ENCODE data around the gene NRXN3. TPM values are rescaled to one million over a fixed set of nuclear protein-coding genes. Genes with fewer than 3 reads are reported as not detected.
A peak's percentile ranks its signal among the peaks of the same experiment; 100 is the strongest.

Gene NRXN3
- total and polyA plus RNA-seq, 11 donors, result 0.19 to 2.2 (median 1.1) TPM

DNA sequence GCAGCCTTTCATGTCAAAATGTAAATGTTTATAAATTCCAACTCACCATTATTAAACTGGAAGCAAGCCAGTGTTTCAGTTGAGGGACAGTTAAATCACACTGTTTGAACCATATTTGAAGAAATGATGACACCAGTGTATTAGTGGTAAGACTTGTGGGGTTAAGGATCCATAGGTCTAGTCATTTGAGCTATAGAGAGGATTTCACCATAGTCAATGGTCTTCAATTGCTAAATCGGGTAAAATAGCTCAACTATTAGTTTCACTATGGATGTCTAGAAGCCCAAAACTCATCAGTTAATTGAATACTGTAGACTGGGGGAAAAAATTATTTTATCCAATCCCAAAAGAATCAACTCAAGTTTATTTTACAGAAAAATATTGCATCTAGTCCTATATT is 659.1 kb downstream of the NRXN3 start:
- Histone ChIP-seq H3K4me3 (no peak overlapping the region), H3K27ac (no peak overlapping the region), H3K27me3 (no peaks in the 10 kb centered on the region), H3K9me3 (no peaks in the 10 kb centered on the region), H3K4me1 (no peaks in the 10 kb centered on the region), H3K36me3 (no peaks in the 10 kb centered on the region)
- DNase-seq (no peak), ATAC-seq (no peak)
- no peak for TF ChIP-seq POLR2A (IDR thresholded peaks at IDR 0.05)
- intact Hi-C loops (cut with DNase I), result no loop called here
- 84 to 94% (median 90%) methylated on average over 1 of the region's 1 CpG for WGBS, 4 donors

DNA sequence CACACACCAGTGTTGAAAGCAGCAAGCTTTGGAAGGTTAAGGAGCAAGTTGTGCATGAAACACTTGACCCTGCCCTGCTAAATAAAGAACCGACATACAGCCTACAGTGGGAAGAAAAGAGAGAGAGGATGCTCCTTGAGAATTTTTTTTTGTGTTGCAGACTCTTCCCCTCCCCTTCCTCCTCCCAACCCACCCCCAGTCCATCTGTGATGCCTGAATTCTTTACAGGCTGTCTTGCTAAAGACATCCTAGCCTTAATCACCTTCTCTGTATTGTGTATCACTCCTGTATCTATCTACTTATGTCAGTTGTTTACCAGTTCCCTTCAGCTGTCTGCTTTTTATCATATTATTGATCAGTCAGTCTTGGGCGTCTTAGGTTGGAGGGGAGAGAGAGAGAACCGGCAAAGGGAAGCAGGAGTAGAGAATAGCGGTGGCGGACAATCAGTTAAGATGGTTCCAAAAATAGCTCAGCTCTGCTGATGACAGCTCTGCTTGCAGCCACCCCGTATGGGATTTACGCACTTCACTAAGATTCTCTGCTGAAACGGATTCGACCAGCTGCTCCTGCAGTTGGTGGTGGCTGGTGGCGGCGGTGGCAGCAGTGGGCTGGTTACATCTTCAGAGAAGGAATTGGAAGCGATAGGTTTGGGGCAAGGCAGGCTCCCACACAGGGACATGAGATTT is 664.7 kb downstream of the NRXN3 start:
- Histone ChIP-seq H3K4me1 (peaks cover 0 to 5% (median 0%) of the 10 kb centered on the region in 12 donors), H3K36me3 (no peaks in the 10 kb centered on the region), H3K27ac (no peak overlapping the region), H3K4me3 (no peak overlapping the region), H3K9me3 (no peaks in the 10 kb centered on the region), H3K27me3 (peaks cover 0 to 15% (median 0%) of the 10 kb centered on the region in 9 donors)
- ATAC-seq, result peak in 2 of 4 donors; percentile 58 to 60
- intact Hi-C loops (cut with DNase I), result loop anchor here in 1 of 10 donors (10.0 kb wide), 1 partner anchor 240 kb away; no protein-coding TSS in a partner anchor
- WGBS, 4 donors, result 12 to 21% (median 15%) methylated on average over 12 of the region's 12 CpGs
- DNase-seq, result peak in 1 of 5 donors; percentile 5
- TF ChIP-seq CTCF (IDR thresholded peaks at IDR 0.05) (no peak), POLR2A (IDR thresholded peaks at IDR 0.05) (no peak)

DNA sequence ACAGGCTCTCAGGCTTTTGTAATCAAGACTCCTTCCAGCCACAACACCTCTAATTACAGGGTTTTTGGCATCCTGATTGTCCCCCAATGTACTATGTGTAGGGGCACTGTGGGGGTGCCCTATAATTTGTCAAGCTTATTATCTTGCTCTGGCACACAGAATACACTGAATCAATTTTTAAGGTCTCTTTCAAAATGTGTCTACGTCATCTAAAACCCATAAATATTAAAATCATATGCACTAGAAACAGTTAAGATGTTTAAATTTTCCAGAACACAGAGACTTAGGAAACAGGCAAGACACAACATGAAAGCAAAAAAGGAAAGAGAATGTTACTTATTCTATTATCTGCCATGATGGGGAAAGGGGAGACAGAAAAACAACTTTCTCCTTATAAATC is 665.7 kb downstream of the NRXN3 start:
- H3K9me3 ChIP-seq, result no peaks in the 10 kb centered on the region
- peaks cover 0 to 5% (median 0%) of the 10 kb centered on the region in 12 donors for H3K4me1 ChIP-seq
- H3K27me3 ChIP-seq, result peaks cover 0 to 15% (median 0%) of the 10 kb centered on the region in 9 donors
- ATAC-seq (no peak), DNase-seq (no peak)
- TF ChIP-seq POLR2A (IDR thresholded peaks at IDR 0.05), result no peak
- TF ChIP-seq CTCF (IDR thresholded peaks at IDR 0.05), result no peak
- intact Hi-C loops (cut with DNase I), result loop anchor here in 1 of 10 donors (10.0 kb wide), 1 partner anchor 241 kb away; no protein-coding TSS in a partner anchor
- no peaks in the 10 kb centered on the region for H3K36me3 ChIP-seq
- no peak overlapping the region for H3K4me3 ChIP-seq
- H3K27ac ChIP-seq, result no peak overlapping the region
- 73 to 84% (median 75%) methylated on average over 1 of the region's 1 CpG for WGBS, 4 donors

- H3K4me1 ChIP-seq, result peaks cover 0 to 5% (median 0%) of the 10 kb centered on the region in 12 donors
- H3K27ac ChIP-seq, result no peak overlapping the region
- no peaks in the 10 kb centered on the region for H3K36me3 ChIP-seq
- no peaks in the 10 kb centered on the region for H3K9me3 ChIP-seq
- WGBS, 4 donors, result 5 to 17% (median 12%) methylated on average over 4 of the region's 4 CpGs
- peak in 2 of 5 donors; percentile 11 to 20 for DNase-seq
- H3K27me3 ChIP-seq, result peaks cover 0 to 15% (median 0%) of the 10 kb centered on the region in 9 donors
- no peak for TF ChIP-seq POLR2A (IDR thresholded peaks at IDR 0.05)
- peak in 11 of 12 donors; percentile 9 to 53 (median 32) for TF ChIP-seq CTCF (IDR thresholded peaks at IDR 0.05)
- peak in 3 of 4 donors; percentile 37 to 49 (median 38) for ATAC-seq
- intact Hi-C loops (cut with DNase I), result loop anchor here in 1 of 10 donors (10.0 kb wide), 1 partner anchor 242 kb away; no protein-coding TSS in a partner anchor
- no peak overlapping the region for H3K4me3 ChIP-seq
Measured at GRCh38 chr14:78836777-78837176, 666.6 kb downstream of the NRXN3 start.

Measured in heart left ventricle (tissue), 16 donors.